AG04450 (cell line): ENCODE measurements around the gene VAPA. TPM values are rescaled to one million over a fixed set of nuclear protein-coding genes. Genes with fewer than 3 reads are reported as not detected.

Experiments used
- CTCF ChIA-PET: fragments of 300-600, 350-600 bp; formaldehyde crosslinking; extraction: SDS; loops from one replicate; lab custom pipeline; 2022; ENCODE audit warnings: antibody characterized with exemption, inconsistent platforms; lab: Charles Lee
- POLR2A ChIA-PET: fragments of 350-600 bp; formaldehyde crosslinking; extraction: SDS; loops from one replicate; lab custom pipeline; 2021; ENCODE audit warnings: antibody characterized with exemption, inconsistent platforms; lab: Yijun Ruan, JAX
- DNase-seq: peaks from one replicate; pipeline ENCODE4 v3.0.0-alpha.2; 2011; ENCODE audit warnings: low read depth, low spot score
- H3K27ac ChIP-seq: one replicate; pipeline ENCODE4 v1.5.1; 2012; ENCODE audit warnings: low read depth, low read length, control low read depth
- H3K27me3 ChIP-seq: one replicate; pipeline ENCODE4 v1.6.0; 2012; ENCODE audit warnings: low read length; ENCODE audit not compliant: control insufficient read depth, insufficient read depth
- H3K4me3 ChIP-seq: 2 replicates; pipeline ENCODE4 v1.5.1; 2011; ENCODE audit warnings: mild to moderate bottlenecking, low read depth, low read length, control low read depth
- H3K9me3 ChIP-seq: 2 replicates; pipeline ENCODE4 v1.5.1; 2012; ENCODE audit warnings: low read length; ENCODE audit not compliant: control insufficient read depth, insufficient read depth
- CTCF ChIP-seq: IDR thresholded peaks from 2 replicates; pipeline ENCODE4 v1.5.1; 2011; ENCODE audit warnings: low read depth, low read length, control low read depth, inconsistent platforms
- polyA plus RNA-seq: library from polyadenylated mRNA; depleted of rRNA; stranded (reverse); fragments of >200 nt; gene quantifications from 2 replicates; pipeline ENCODE4 v1.2.3, GENCODE V29; 2011

VAPA gene
- polyA plus RNA-seq, 1 experiment = 393 TPM

- peaks cover 3% of the 10 kb centered on the region for H3K27me3 ChIP-seq
- POLR2A ChIA-PET = interaction anchor here (1.2 to 1.5 kb wide), 3 partner anchors 37 to 64 kb away, joined by 3 to 12 read pairs (median 7); no protein-coding TSS in a partner anchor
- no peak for TF ChIP-seq CTCF
- CTCF ChIA-PET = no interaction called here
- DNase-seq = no peak
- H3K27ac ChIP-seq = peak overlapping the region; percentile 71
- H3K9me3 ChIP-seq = no peaks in the 10 kb centered on the region
- H3K4me3 ChIP-seq = peak overlapping the region; percentile 94
Observed at GRCh38 chr18:9914334-9914583, 443 bp downstream of the VAPA start.

- peaks cover 1% of the 10 kb centered on the region for H3K27me3 ChIP-seq
- no peaks in the 10 kb centered on the region for H3K9me3 ChIP-seq
- peak; percentile 45 for DNase-seq
- CTCF ChIA-PET = interaction anchor here (0.9 kb wide), 1 partner anchor 13 kb away, joined by 3 read pairs; no protein-coding TSS in a partner anchor
- H3K27ac ChIP-seq = peak overlapping the region; percentile 84
- POLR2A ChIA-PET = interaction anchor here (1.0 to 1.2 kb wide), 2 partner anchors 38 to 45 kb away, joined by 3 to 7 read pairs; no protein-coding TSS in a partner anchor
- TF ChIP-seq CTCF = no peak
- H3K4me3 ChIP-seq = peak overlapping the region; percentile 94
Observed at GRCh38 chr18:9914584-9915290, 921 bp downstream of the VAPA start.

GRCh38 chr18:9915291-9916076, 1.7 kb downstream of the VAPA start:
- no peak for TF ChIP-seq CTCF
- no peak for DNase-seq
- Histone ChIP-seq H3K27me3 (no peaks in the 10 kb centered on the region), H3K27ac (peak overlapping the region; percentile 84), H3K4me3 (peak overlapping the region; percentile 94), H3K9me3 (no peaks in the 10 kb centered on the region)
- POLR2A ChIA-PET = interaction anchor here (1.0 kb wide), 1 partner anchor 38 kb away, joined by 3 read pairs; no protein-coding TSS in a partner anchor
- CTCF ChIA-PET = interaction anchor here (0.6 to 0.9 kb wide), 2 partner anchors 12 to 340 kb away, joined by 3 read pairs; no protein-coding TSS in a partner anchor

- DNase-seq = no peak
- Histone ChIP-seq H3K27ac (no peak overlapping the region), H3K27me3 (no peaks in the 10 kb centered on the region), H3K9me3 (no peaks in the 10 kb centered on the region), H3K4me3 (peak overlapping the region; percentile 94)
- TF ChIP-seq CTCF = no peak
- ChIA-PET CTCF (interaction anchor here (0.6 kb wide), 1 partner anchor 341 kb away, joined by 3 read pairs; no protein-coding TSS in a partner anchor), POLR2A (no interaction called here)
Observed at GRCh38 chr18:9916077-9916639, 2.3 kb downstream of the VAPA start.
